HG03103 (cell line): ENCODE data around the gene PLAGL1.
"Not testable (repeated sequence)": the region's sequence is repeated elsewhere in the genome, so short reads cannot be mapped to it uniquely, and the experiment has no call there.

Source experiments
- ATAC-seq: cut with Tn5 transposase; IDR thresholded peaks from one replicate; pipeline ENCODE4 v1.9.1; 2021; ENCODE audit warnings: low read depth; ENCODE audit not compliant: unreplicated experiment

The PLAGL1 gene

DNA sequence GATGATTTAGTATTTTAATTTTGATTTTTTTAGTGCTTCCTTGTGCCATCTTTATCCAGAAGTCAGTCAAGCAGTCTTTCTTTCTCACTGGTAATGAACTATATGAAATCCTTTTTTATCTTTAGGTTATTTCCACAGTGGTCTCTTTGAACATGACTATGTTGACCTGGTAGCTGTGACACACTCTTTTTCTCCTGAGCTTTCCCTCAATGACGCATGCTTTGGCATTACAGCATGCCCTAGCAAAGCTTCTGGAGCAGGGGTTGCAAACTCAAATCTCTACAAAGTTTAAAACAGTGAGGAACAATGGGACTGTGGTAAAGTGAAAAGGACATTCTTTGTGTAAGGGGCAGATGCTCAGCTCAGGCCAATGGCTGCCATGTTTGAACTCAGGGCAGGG lies 4.5 kb upstream of the PLAGL1 start:
- no peak for ATAC-seq

- ATAC-seq = not testable (repeated sequence)
Measured at GRCh38 chr6:144009628-144010027, 1.6 kb upstream of the PLAGL1 start.

- ATAC-seq = no peak
Measured at GRCh38 chr6:144008846-144009245, 787 bp upstream of the PLAGL1 start.

DNA sequence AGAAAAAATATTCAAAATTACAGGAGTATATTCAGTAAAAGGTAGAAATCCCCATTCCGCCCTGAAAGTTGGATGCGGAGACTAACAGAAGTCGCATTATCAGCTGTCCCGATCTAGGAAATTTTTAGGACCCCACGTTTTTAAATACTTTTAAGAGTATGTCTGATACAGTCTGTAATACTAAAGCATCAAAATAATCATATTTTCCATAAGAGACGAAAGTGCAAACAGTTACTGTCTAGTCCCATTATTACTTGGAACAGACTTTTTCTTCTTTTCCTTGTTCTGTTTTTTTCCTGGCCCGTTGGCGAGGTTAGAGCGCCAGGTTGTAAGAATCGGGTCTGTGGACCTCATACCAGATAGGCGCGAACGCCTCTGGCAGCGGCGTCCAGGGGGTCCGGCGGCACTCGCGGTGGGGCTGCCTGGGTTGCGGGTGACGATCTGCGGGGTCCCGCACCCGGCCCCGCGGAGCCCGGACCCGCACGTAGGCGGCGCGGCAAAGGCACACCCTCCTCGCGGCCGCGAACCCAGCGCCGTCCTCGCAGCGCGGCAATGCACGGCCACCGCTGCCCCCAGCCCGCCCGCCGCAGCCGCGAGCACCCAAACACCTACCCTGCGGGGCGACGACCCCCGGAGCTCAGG lies 460 bp downstream of the PLAGL1 start:
- no peak for ATAC-seq

DNA sequence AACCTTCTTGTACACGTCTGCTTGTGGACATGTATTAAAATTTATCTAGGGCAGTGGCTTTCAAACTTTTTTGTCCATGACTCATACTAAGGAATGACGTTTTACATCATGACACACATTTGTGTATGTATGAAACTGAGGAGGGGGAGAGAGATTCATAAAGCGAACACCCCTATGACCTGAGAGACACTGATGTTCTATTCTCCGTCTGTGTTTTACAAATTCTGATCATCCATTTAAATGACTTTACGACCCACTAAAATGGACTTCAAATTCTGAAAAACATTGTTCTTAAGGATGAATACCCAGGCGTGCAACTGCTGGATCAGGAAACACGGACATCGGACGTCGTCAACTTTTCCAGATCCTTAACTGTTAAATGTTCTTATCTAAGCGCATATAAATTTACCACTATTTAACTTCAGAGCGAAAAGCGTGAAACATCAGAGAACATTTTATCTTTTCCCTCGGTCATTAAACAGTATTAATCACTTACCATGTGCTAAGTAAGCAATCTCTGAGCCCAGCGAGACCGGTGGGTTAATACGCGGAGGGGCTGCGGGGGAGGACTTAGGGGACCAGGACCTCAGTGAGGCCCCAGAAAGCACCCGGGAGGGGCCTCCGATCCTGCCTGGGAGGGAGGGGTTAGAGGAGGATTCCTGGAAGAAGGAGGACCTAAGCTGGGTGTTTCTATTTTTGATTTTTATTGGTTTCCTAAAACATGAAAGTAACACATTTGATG lies 1.2 kb downstream of the PLAGL1 start:
- ATAC-seq = no peak

DNA sequence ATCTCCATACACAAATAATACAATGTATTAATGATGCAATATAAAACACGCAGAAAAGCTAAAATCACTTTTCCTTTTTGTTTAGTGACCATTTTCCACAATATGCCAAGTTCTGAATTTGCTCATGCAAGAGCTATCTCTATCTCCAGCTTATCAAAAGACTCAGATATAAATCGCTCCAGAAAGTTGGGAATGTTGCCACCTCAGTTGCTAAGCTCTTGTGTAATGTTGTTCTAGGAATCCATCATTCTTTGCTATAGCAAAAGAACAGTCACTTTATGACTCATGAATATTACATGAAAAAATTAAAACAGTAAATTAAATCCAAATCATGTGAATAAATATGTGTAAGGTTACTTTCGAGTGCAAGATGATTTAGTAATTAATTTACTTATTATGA lies 8.7 kb downstream of the PLAGL1 start:
- ATAC-seq = no peak

GRCh38 chr6:143998686-143999085 lies 9.4 kb downstream of the PLAGL1 start:
- ATAC-seq = no peak

DNA sequence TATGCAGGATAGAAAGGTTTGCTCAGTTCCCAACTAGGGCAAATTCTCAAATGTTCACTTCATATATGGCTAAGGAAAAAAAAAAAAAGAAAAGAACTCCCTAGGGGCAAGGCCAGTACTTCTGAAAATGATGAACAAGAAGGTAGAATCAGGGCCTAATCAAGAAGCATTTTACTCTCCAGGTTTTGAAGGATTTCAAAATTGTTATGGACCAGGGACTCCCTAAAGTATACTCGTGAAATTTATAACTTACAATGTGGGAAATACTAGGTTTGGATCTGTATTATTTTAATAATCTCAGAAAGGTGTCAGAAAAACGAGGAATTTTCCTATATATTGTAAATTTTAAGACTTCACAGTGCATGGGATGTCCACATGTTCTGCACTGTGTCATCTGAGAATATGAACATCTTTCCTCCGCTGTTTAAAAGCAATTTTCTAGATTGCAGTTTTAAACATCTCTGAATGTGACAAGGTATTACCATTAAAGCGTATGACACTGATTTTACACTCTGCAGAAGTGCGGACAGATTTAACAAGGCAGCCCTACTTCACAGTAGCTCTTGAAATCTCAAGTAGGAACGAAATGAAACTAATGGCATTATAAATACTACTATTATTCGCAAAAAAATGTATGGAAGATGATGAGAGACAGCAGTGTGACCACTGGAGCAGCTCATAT lies 14.0 kb downstream of the PLAGL1 start:
- ATAC-seq = no peak

DNA sequence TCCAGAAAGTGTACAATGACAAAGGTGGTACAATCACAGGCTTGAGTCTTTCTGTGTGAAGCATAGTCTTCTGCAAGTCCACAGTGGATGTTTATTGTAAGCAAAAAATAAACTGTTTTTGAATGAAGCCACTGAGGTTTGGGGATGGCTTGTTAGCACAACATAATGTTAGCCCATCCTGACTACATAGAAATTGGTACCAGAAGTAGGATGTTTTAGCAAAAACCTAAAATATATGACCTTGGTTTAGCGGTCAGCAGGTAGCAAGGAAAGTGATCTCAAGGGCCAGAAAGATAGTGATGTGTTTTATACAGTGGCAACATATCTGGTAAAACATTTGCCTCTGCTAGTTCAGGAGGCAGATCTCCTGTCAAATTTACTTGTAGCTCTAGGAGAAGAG lies 15.8 kb downstream of the PLAGL1 start:
- ATAC-seq = no peak

GRCh38 chr6:143986463-143987065 lies 21.5 kb downstream of the PLAGL1 start:
- ATAC-seq = no peak

DNA sequence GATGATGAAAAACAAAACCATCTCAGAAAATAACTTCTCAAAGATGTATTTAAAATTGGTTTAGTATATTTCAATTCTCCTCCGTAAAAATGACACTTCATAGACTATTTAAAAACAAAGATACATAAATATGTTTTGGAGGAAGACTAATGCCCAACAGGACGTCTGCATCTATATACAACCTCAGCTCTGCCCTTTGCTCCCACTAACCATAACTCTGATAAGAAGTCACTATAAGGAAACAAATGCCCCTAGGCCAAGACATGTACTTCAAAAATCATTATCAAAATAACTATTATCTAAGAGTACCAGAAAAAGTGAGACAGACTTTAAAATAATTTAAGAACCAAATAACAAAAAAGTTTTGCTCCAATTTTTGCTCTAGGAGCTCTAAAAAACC lies 23.4 kb downstream of the PLAGL1 start:
- ATAC-seq = no peak

- no peak for ATAC-seq
Measured at GRCh38 chr6:143982968-143983367, 25.1 kb downstream of the PLAGL1 start.

DNA sequence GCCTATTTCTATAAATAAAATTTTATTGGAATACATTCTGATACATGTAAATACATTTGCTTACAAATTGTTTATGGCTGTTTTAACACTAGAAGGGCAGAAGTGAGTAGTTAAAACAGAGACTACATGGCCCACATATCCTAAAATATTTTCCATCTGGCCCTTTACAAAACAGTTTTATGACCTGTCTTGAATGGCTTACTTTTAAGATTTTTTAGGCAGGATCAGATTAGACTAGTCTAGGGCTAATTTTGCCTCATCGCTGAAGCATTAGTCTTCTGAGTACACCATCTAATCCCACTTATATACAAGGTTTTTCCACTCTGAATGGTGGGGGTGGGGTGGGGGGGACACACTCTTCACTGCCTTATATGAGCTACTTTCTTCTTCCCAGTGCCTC lies 27.1 kb downstream of the PLAGL1 start:
- ATAC-seq = no peak

DNA sequence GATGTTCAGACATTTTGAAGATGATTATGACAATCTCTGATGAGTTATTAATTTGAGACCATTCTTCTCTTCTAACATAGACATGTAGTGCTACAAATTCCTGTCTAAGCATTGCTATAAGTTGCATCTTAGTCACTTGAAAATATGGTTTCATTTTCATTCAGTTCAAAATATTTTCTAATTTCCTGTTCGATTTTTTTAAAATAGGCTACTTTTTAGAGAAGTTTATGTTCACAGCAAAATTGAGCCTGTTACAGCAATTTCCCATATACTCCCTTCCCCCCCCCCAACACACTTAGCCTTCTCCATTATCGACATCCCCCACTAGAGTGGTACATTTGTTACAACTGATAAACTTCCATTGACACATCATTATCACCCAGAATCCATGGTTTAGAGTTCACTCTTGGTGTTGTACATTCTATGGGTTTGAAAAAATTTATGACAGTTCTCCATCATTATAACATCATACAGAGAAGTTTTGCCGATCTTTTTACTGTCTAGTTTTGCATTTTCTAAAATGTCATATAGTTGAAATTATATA lies 31.2 kb downstream of the PLAGL1 start:
- ATAC-seq = no peak

DNA sequence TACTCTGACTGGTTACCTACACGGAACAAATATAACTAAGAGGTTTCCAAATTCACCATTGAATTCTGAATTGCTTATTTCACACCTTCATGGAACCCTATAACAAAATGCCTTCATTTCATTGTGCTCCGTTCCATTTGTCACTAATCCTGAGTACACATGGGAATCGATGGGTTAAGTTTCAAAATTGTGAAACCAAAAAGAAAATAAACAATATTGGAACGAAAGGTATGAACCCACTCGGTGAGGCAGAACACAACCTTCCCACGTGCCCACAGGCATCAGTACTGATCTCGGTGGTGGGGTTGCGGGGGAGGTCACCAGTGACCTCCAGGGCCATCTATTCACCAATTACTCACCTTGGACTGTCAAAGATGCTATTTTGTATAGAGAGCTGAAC lies 34.0 kb downstream of the PLAGL1 start:
- ATAC-seq = no peak

GRCh38 chr6:143973097-143973966 lies 34.7 kb downstream of the PLAGL1 start:
- no peak for ATAC-seq

- ATAC-seq = no peak
Measured at GRCh38 chr6:143971482-143972205, 36.4 kb downstream of the PLAGL1 start.

DNA sequence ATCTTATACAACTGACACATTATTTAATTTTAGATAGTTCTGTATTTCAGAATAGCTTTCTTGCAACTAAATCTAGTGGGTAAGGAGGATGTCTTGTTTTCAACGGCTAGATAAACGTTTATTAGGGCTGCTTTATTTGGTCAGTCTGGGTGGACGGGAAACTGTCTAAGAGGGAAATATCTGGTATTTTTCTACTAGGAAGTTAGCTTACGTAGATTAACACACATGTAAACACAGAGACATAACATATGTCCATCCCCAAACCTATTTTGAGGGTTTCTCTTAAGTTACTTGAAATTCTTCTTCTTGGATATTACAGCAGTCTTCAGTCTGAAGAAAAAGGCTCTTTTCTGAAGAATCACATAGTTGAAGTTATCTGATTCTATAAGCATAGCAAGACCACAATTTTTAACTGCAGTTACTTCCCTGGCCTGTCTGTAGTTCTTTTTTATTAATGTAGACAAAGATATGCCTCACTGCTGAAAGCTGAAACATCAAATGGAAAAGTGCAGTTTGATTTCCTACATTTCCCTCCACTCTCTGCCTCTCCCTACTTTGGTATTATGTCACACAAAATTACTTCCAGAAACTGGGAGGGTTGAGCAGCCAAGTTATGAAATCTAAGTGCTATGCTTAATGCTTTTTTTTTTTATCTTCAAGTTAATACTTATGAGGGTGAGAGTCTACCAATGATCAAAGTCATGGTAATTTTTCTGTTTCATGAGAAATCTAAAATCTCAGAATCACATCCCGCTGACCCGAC lies 37.4 kb downstream of the PLAGL1 start:
- no peak for ATAC-seq

DNA sequence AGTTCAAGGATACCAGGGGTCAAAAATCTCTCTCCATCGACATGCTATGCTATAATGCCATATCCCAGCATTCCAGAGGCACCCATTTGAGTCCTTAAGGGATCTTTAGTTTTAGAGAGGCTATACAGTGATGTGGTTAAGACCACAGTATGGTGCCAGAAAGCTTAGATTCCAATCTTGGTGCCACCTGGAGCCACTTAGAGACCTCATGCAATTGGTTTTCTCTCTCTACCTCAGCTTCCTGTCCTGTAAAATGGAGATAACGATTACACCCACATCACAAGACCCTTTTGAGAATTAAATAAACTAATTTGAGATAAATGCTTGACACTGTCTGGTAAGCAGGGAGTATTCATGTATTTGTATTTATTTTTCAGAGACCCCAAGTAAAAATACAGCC lies 39.0 kb downstream of the PLAGL1 start:
- ATAC-seq = no peak
